Activated CD8-positive, alpha-beta memory T cell treated with anti-CD3 and anti-CD28 coated beads for 36 hours (primary cell): ENCODE measurements around the gene UFSP2. TPM values are rescaled to one million over a fixed set of nuclear protein-coding genes. Genes with fewer than 3 reads are reported as not detected.

Experiments
- CTCF ChIA-PET: fragments of 350-600 bp; sonication (Branson Sonifier 250); formaldehyde crosslinking; loops from one replicate; lab custom pipeline; 2021; ENCODE audit warnings: antibody characterized with exemption; lab: Charles Lee
- POLR2A ChIA-PET: fragments of 350-600 bp; sonication (Branson Sonifier 250); formaldehyde crosslinking; loops from one replicate; lab custom pipeline; 2021; ENCODE audit warnings: antibody characterized with exemption; lab: Charles Lee
- total RNA-seq, 2 experiments: library from RNA; stranded (reverse); gene quantifications; one replicate each; pipeline ENCODE4 v1.2.3, GENCODE V29; 2021

The UFSP2 gene
- total RNA-seq, 2 experiments from 2014 or later = 18.3 to 20.0 TPM

DNA sequence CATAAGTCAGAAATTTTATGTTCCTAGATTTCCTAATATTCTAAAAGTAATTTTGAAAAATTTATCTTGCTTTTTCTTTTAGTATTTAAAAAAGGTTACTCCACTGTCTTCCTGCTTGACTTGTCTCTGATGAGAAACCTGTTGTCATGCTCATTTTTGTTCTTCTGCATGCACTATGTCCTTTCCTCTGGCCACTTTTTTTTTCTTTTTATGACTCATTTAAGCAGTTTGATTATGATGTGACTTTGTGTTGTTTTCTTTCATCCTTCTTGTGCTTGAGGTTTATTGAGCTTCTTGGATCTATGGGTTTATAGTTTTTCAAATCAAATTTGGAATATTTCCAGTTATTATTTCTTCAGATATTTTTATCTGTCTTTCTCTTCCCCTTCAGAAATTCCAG lies 12.0 kb upstream of the UFSP2 start:
- POLR2A ChIA-PET = no interaction called here
- CTCF ChIA-PET = no interaction called here

DNA sequence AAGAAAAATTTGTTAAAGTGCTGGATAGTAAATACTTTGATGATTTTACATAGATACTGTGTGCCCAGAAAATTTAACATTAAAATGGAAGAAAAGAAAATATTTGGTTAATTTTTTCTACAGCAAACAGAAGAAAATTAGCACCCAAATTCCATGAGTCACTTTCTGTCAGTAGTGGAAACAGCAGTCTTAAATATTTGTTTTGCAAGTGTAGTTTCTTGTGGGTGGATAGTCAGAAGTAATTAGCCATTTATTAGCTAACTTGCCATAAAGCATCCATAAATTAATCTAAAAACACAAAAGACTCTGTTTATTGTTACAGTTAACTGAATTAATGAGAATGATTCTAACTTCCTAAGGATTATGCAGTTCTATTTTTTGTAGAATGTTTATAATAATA lies 9.7 kb upstream of the UFSP2 start:
- POLR2A ChIA-PET = no interaction called here
- CTCF ChIA-PET = interaction anchor here (1.3 kb wide), 1 partner anchor 9 kb away, joined by 3 read pairs; no protein-coding TSS in a partner anchor

DNA sequence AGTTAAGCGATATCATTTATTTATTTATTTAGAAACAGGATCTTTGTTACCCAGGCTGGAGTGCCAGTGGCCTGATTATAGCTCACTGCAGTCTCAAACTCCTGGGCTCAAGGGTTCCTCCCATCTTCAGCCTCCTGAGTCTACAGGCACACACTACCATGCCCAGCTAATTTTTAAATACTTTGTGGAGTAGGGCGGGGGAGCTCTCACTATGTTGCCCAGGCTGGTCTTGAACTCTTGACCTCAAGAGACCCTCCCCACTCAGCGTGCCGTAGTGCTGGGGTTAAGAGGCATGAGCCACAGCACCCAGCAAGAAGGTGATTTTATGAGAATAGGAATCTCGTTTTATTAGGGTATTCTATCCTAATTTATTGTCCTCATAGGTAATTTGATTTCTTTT lies 3.9 kb upstream of the UFSP2 start:
- CTCF ChIA-PET = no interaction called here

DNA sequence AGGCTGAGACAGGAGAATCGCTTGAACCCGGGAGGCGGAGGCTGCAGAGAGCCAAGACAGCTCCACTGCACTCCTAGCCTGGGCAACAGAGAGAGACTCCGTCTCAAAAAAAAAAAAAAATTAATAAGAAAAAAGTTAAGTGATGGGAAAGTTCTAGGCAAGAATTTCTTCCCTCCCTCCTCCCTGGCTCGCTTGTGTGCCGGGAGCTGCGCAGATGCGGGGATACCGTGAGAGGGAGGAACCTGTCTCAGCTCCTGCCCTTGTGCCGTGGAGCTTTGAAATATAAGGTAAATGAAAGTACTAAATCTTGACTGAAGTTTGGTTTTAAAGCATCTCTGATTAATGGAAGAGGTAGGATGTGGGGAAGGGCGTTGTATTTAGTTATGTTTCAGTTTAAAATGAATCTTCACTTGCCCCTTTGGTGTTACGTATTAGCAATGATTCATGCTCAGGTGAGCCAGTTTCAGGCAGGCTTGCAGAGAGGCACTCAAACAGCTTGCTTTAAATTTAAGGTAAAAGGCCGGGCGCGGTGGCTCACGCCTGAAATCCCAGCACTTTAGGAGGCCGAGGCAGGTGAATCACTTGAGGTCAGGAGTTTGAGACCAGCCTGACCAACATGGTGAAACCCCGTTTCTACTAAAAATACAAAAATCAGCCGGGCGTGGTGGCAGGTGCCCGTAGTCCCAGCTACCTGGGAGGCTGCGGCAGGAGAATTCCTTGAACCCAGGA lies 1.4 kb upstream of the UFSP2 start:
- ChIA-PET POLR2A (interaction anchor here (0.7 to 1.2 kb wide), 2 partner anchors 44 to 678 kb away, joined by 8 to 10 read pairs; partner anchors contain the start of gene CCDC110), CTCF (interaction anchor here (0.7 to 1.0 kb wide), 3 partner anchors 9 to 168 kb away, joined by 3 to 6 read pairs (median 3); partner anchors contain the start of gene ANKRD37)

More for the DNA sequence above, 3.9 kb upstream of the UFSP2 start:
- POLR2A ChIA-PET = no interaction called here

DNA sequence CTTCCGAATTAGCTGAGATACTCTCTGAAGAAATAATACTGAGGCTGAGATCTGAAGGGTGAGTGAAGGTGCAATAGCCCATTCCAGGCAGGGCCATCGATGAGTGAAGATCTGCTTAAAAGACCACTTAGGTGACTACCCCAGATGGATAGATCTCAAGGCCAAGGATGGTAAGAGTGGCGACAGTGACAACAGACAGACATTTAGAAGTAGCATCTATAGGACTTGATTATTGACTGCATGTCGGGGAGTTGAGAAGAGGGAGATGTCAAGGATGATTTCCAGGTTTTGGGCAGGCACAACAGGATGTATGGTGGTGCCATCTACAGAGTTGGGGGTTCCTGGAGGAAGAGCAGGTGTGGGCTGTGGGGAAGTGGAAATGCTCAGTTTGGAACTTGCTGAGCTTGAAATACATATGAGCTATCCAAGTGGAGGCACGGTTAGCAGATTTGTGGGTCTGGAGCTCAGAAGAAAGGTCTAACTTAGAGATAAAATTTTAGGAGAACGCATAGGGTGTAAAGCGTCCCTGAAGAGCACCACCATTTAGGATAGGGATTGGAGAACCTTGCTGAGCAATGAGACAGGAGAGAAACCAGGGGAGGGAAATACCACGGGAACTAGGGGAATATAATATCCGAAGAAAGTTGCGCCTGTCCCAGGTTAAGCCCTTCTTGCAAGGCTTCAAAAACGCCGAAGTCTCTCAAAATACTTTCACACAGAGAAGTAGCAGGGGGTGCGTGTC lies 688 bp downstream of the UFSP2 start:
- ChIA-PET CTCF (interaction anchor here (0.9 to 1.6 kb wide), 2 partner anchors 20 to 173 kb away, joined by 3 read pairs; no protein-coding TSS in a partner anchor), POLR2A (interaction anchor here (0.6 to 0.9 kb wide), 2 partner anchors 30 to 203 kb away, joined by 3 to 9 read pairs; partner anchors contain the start of gene LRP2BP)

DNA sequence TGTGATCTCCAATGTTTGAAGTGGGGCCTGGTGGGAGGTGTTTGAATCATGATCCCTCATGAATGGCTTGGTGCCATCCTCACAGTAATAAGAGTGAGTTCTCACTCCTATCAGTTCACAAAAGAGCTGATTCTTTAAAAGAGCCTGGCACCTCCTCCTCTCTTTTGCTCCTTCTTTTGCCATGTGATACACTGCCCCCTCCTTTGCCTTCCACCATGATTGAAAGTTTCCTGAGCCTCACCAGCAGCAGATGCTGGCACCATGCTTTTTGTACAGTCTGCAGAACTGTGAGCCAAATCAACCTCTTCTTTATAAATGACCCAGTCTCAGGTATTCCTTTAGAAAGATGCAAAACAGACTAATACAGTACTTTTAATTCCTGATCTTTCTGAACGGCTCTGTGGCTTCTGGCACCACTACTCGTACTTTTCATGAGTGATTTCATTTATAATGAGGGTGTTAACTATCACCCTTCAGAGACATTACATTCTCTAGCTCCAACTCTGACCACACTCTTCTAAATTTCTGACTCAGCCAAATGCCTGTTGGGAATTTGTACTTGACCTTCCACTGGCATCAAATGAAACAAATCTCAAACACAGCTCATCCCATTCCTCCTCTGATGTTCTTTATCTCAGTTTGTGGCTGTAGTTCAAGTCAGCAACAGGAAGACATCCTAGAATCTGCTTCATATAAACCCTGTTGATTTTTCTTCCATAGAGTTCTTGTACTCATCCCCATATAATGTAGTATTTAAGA lies 4.2 kb downstream of the UFSP2 start:
- CTCF ChIA-PET = no interaction called here
- POLR2A ChIA-PET = no interaction called here

DNA sequence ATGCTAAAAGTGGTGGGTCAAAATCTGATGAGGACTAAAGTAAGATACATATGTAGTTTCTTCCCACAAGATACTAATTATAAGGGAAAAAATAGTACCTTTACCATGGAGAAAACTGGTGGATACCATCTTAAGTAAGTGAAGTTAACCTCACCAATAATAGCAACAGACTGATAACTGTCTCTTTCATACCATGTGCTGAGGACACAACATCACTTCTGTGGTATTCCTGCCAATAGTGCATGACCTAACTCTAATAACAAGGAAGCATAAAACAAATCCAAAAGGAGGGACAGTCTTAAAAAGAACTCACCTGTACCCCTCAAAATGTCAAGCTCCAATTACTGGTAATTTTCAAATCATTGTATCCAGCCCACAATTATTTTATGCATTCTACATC lies 8.8 kb downstream of the UFSP2 start:
- POLR2A ChIA-PET = no interaction called here

DNA sequence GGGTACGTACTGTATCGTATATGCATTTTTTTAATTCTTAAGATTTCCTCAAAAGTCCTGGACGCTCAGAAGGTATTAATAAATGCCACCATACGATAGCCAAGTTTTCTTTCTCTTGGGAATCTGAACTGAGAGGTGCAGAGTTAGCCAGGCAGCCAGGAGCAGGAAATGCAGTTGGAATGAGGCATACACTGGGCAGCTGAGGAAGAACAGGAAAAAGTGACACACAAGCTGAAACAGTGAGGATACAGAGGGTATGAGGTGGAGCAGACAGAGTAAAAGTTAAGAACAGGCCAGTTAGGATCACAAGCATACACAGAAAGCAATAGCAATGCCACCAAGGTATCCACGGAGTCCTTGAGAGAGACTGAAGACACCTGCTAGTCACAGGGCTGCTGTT lies 13.4 kb downstream of the UFSP2 start:
- CTCF ChIA-PET = interaction anchor here (0.6 kb wide), 1 partner anchor 67 kb away, joined by 3 read pairs; no protein-coding TSS in a partner anchor
- POLR2A ChIA-PET = no interaction called here

More for the DNA sequence above, 8.8 kb downstream of the UFSP2 start:
- CTCF ChIA-PET = no interaction called here

DNA sequence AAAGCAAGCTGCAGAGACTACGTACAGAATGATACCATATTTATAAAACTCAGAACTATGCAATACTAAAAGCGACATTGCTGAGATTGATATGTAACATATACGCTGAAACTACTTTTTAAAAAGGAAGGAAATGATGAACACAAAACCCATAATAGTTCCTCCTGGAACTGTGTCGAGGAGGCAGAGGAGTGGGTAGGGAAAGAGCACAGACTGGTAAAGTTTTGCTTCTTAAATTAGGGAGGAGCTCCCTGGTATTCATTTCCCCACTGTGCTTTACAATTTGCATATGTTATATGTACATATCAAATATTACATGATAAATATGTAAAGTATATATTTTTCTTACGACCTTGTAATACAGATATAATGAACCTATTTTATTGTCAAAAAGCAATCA lies 13.9 kb downstream of the UFSP2 start:
- CTCF ChIA-PET = no interaction called here
- POLR2A ChIA-PET = no interaction called here

DNA sequence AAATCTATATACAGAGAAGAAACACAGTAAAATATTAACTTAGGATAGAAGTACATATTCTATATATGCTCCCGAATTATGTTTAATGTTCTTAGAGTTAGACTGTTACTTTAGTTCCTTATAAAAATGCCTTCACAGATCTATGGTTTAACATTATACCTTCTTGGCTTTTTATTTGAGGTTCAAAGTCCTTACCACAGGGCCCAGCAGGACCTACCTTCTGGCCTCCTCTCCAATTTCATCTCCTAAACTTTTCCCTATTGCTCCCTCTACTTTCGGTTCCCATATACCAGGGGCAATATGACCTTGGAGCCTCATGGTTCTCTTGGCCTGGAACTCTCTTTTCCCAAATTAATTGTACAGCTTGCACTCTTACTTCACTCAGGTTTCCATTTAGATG lies 17.3 kb downstream of the UFSP2 start:
- CTCF ChIA-PET = no interaction called here

DNA sequence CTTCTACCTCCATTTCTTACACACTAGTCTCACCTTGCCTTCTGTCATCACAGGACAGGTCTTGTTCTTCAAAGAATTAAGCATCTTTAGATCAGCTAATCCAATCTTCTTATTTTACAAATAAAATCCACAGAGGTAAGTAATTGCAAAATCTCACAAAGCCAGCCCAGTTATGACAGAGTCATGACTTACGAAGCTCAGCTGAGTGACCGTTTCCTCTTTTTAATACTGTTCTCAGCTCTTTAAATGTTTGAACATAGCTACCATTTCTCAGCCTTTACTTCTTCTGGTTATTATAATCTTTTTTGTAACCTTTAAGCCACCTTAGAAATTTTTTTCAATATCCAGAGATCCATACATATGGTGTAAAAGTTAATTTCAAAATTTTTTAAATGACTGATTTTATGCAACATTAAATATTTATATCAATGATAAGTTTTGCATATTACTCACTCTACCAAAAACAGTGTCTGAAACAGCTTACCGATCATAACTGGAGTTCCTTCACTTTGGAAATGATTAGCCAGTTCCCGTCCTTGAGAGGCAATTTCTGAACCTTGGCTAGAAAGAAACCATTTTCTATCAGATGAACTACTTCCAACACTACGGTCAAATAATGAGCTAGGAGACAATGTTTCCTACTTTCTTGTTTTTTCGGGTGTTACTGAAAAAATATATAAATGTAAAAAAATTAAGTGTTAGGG lies 20.3 kb downstream of the UFSP2 start:
- ChIA-PET POLR2A (interaction anchor here (1.3 kb wide), 1 partner anchor 9 kb away, joined by 3 read pairs; the partner anchor contains the start of gene ANKRD37), CTCF (interaction anchor here (0.7 to 1.7 kb wide), 3 partner anchors 9 to 193 kb away, joined by 3 to 5 read pairs (median 4); partner anchors contain the start of genes ANKRD37, LRP2BP and UFSP2)

More for the DNA sequence above, 17.3 kb downstream of the UFSP2 start:
- POLR2A ChIA-PET = no interaction called here

DNA sequence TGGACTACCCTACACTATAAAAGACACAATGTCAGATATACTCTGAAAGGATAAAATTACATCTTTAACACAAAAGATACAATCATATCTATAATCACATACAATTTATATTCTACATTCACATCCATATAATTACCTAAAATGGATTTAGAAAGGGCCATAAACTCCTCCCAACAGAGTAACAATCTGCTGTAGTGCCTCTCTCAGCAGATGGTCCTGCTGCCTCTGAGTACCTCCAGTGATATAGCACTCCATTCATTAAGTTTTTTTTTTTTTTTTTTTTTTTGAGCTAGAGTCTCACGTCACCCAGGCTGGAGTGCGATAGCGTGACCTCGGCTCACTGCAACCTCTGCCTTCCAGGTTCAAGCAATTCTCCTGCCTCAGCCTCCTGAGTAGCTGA lies 21.7 kb downstream of the UFSP2 start:
- CTCF ChIA-PET = interaction anchor here (1.1 kb wide), 1 partner anchor 220 kb away, joined by 3 read pairs; no protein-coding TSS in a partner anchor
- POLR2A ChIA-PET = no interaction called here

DNA sequence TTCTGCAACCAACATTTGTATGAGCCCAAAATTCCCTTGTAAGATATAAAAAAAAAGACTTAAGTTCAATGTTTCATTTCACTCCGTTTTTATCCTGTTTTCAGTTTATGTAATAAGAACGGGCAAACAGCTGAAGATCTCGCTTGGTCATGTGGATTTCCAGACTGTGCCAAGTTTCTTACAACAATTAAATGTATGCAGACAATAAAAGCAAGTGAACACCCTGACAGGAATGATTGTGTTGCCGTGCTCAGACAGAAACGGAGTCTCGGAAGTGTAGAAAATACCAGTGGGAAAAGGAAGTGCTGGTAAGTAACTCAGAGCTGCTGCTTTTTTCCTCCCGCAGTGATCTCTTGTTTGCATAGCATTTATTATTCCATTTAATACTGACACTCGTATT lies 26.3 kb downstream of the UFSP2 start:
- CTCF ChIA-PET = no interaction called here

DNA sequence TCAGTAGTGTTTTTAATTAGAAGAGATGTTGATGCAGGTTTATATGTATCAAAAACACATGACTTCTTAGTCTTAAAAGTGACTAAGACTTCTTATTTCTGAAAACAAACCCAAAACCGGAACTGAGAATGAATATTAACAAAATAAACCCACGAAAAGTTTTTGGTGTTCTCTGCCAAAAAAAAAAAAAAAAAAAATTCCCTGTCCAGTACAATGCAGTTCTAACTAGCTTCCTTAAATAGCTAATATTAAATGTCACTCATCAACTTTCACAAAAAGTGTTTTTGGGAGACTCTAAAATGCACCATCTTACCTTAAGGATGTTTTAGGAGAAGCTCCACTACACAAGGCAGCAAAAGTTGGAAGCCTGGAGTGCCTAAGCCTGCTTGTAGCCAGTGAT lies 27.1 kb downstream of the UFSP2 start:
- CTCF ChIA-PET = no interaction called here
- POLR2A ChIA-PET = no interaction called here

More for the DNA sequence above, 26.3 kb downstream of the UFSP2 start:
- POLR2A ChIA-PET = no interaction called here

DNA sequence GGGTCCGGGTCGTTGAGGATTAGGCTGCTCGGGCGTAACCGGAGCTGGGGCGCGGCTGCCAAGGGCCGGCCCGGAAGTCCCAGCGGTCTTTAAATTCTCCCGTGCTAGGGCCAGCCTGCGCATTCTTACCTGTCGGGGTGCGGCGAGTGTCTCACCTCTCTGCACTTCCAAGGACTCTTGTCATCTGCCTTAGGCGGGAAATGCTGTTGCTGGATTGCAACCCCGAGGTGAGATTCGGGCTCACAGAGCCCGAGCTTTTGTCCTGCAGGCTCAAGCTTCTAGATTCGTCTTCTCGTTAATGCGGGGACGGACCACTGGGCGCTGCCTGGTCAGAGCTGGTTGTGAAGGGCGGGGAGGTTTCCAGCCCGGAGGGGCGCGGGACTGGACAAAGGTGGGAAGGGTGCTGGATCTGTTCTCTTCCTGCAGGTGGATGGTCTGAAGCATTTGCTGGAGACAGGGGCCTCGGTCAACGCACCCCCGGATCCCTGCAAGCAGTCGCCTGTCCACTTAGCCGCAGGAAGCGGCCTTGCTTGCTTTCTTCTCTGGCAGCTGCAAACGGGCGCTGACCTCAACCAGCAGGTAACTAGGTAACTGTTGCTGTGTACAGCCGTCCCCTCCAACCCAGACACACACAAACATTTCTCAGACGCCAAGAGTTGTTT lies 28.9 kb downstream of the UFSP2 start, which contains the start of gene ANKRD37:
ANKRD37 (plus strand) TSS at position 118 of the 662 bp plus-strand sequence; CDS start at position 201, 83 bp downstream.
- CTCF ChIA-PET = interaction anchor here (1.5 to 1.7 kb wide), 2 partner anchors 9 to 30 kb away, joined by 3 to 4 read pairs; a partner anchor contains a TSS

DNA sequence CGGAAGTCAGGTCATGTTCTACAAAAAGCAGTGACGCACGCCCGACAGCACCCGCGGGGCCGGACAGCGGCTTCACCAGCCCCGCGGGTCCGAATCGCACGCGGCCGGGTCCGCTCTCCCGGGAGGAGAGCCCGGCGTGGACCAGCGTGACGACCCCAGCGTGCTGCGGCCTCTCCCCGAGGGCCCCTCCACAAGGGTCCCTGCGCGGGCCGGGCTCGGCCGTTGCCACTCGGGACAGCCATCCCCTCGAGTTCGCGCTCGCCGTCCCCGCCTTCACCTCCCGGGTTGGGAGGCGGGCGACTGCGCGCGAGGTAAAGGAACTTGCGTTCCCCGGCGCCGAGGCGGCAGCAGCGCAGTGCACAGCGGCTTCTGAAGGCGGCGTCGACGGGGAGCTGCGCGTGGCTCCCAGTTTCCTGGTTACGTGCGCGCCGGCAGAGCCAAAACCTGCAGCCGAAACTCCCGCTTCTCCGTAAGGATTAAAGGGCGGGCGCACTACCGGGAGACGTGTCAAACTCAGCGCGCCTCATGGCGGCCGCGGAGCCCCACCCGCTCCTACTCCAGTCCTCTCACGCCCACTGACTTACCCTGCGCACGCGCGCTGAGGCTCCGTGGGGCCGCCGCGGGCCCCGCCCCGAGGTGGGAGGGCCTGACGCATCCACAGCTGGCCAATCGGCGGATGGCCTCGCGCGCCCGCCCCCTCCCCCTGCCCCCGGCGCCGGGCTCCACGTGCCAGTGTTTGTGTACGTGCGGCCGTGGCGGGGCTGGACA lies 29.6 kb downstream of the UFSP2 start:
- ChIA-PET POLR2A (interaction anchor here (0.6 to 2.3 kb wide), 6 partner anchors 9 to 862 kb away, joined by 3 to 9 read pairs (median 4); no protein-coding TSS in a partner anchor), CTCF (interaction anchor here (1.5 to 1.7 kb wide), 2 partner anchors 9 to 30 kb away, joined by 3 to 4 read pairs; a partner anchor contains a TSS)

More for the DNA sequence above, 28.9 kb downstream of the UFSP2 start, which contains the start of gene ANKRD37:
- POLR2A ChIA-PET = interaction anchor here (0.7 to 1.0 kb wide), 4 partner anchors 9 to 195 kb away, joined by 3 to 4 read pairs (median 3); no protein-coding TSS in a partner anchor
